A673 (cell line): Measurements from ENCODE around the gene ASXL1. TPM values are rescaled to one million over a fixed set of nuclear protein-coding genes. Genes with fewer than 3 reads are reported as not detected.

Experiments used
- BruUV-seq: library from RNA; stranded (reverse); fragments of 400-500 nt; replicated peaks from 2 replicates; lab custom pipeline; 2021; lab: Mats Ljungman, UMichigan
- CTCF ChIA-PET: fragments of 300-600 bp; sonication (Branson Sonifier 250); formaldehyde crosslinking; loops from one replicate; lab custom pipeline; 2022; ENCODE audit warnings: antibody characterized with exemption; lab: Charles Lee
- POLR2A ChIA-PET: fragments of 300-600 bp; sonication (Branson Sonifier 250); formaldehyde crosslinking; loops from one replicate; lab custom pipeline; 2022; ENCODE audit warnings: antibody characterized with exemption; ENCODE audit not compliant: low non-redundant PET; lab: Charles Lee
- DNase-seq: peaks from one replicate; pipeline ENCODE4 v3.0.0-alpha.2; 2015; ENCODE audit warnings: low spot score
- H3K27ac ChIP-seq: fragments of 200-600 bp; sonication (generic); 2 replicates; pipeline ENCODE4 v1.5.1; 2016; ENCODE audit warnings: mixed run types, low read depth, mild to moderate bottlenecking, mixed read lengths, antibody characterized with exemption, low read length; ENCODE audit not compliant: poor library complexity, severe bottlenecking
- H3K27me3 ChIP-seq: fragments of 200-600 bp; sonication (generic); replicated peaks from 2 replicates; pipeline ENCODE4 v1.6.1; 2017; ENCODE audit warnings: mixed run types, low read depth, mild to moderate bottlenecking, mixed read lengths, antibody characterized with exemption, low read length; ENCODE audit not compliant: insufficient read depth, poor library complexity
- H3K36me3 ChIP-seq: fragments of 200-600 bp; sonication (generic); 2 replicates; pipeline ENCODE4 v1.6.1; 2016; ENCODE audit warnings: mixed run types, mild to moderate bottlenecking, mixed read lengths, antibody characterized with exemption, low read length; ENCODE audit not compliant: insufficient read depth, poor library complexity, severe bottlenecking
- H3K4me1 ChIP-seq: fragments of 200-600 bp; sonication (generic); 2 replicates; pipeline ENCODE4 v1.6.1; 2017; ENCODE audit warnings: mixed run types, mild to moderate bottlenecking, mixed read lengths, antibody characterized with exemption, low read length; ENCODE audit not compliant: insufficient read depth, poor library complexity, severe bottlenecking
- H3K4me3 ChIP-seq: fragments of 200-600 bp; sonication (generic); 2 replicates; pipeline ENCODE4 v1.5.1; 2016; ENCODE audit warnings: low read depth, mixed run types, mild to moderate bottlenecking, mixed read lengths, low read length; ENCODE audit not compliant: poor library complexity, severe bottlenecking
- H3K9me3 ChIP-seq: fragments of 200-600 bp; sonication (generic); 2 replicates; pipeline ENCODE4 v1.6.1; 2016; ENCODE audit warnings: mixed run types, low read depth, mild to moderate bottlenecking, mixed read lengths, antibody characterized with exemption, low read length; ENCODE audit not compliant: poor library complexity, severe bottlenecking
- EZH2 ChIP-seq: fragments of 200-600 bp; sonication (generic); IDR thresholded peaks from 2 replicates; pipeline ENCODE4 v1.6.1; 2017; ENCODE audit warnings: borderline replicate concordance, low read depth, mild to moderate bottlenecking, mixed read lengths, antibody characterized with exemption, low read length; ENCODE audit not compliant: poor library complexity, severe bottlenecking
- intact Hi-C: fragments of 100-400 bp; cut with micrococcal nuclease; formaldehyde crosslinking; loops from one replicate; pipeline ENCODE4 v1.10.0; 2022; ENCODE audit not compliant: unreplicated experiment
- total RNA-seq: library from RNA; stranded (reverse); gene quantifications from 2 replicates; pipeline ENCODE4 v1.2.3, GENCODE V29; 2021
- TF ChIP-seq, protein P1 (sequence below): fragments of 300-800, 200-600 bp; sonication (generic); conservative IDR thresholded peaks from 2 replicates; pipeline ENCODE4 v1.5.1; 2017; ENCODE audit warnings: low read depth, mild to moderate bottlenecking, antibody characterized with exemption, low read length, moderate library complexity, mixed read lengths

ASXL1 gene
- total RNA-seq, 1 experiment from 2014 or later, result 101 TPM

DNA sequence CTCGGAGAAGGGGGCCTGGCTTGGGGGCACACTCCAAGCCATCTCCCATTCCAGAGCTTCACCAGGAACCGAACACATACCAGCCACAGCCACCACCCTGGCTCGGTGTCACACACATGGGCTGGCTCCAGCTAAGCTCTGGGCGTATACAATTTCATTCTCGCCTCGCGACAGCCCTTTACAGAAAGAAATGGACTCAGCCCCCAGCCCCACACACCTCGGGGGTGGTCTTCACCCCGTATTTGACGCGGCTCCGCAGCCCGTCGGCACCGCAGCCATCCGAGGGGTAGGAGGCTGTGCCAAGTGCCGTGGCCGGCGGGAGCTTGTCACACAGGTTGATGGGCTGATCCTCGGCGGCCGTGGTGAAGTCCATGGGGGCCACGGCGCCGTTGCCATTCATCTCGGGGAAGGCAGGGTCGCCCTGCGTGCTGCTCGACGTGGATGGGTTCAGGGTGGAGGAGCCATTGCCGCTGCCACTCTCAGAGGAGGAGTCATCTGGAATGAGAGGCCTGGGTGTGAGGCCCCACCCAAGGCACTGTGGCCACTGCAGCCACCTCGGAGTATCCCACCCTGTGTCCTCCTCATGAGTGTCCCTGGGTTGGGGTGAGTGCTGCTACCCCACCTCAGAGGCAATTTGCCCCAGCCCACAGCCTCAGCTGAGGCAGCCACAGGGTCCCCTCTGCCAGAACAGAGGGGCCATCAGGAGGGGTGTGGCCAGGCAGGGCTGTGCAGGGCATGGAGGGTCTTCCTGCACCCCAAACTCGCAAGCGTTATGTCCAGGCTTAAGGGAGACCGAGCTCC lies 98.0 kb downstream of the ASXL1 start:
- intact Hi-C loops, result loop anchor here (1.0 kb wide), 1 partner anchor 11 kb away; no protein-coding TSS in a partner anchor
- H3K27me3 ChIP-seq, result no peaks in the 10 kb centered on the region
- H3K36me3 ChIP-seq, result no peaks in the 10 kb centered on the region
- DNase-seq, result no peak
- H3K9me3 ChIP-seq, result no peaks in the 10 kb centered on the region
- no peak for TF ChIP-seq EZH2
- TF ChIP-seq, protein P1, sequence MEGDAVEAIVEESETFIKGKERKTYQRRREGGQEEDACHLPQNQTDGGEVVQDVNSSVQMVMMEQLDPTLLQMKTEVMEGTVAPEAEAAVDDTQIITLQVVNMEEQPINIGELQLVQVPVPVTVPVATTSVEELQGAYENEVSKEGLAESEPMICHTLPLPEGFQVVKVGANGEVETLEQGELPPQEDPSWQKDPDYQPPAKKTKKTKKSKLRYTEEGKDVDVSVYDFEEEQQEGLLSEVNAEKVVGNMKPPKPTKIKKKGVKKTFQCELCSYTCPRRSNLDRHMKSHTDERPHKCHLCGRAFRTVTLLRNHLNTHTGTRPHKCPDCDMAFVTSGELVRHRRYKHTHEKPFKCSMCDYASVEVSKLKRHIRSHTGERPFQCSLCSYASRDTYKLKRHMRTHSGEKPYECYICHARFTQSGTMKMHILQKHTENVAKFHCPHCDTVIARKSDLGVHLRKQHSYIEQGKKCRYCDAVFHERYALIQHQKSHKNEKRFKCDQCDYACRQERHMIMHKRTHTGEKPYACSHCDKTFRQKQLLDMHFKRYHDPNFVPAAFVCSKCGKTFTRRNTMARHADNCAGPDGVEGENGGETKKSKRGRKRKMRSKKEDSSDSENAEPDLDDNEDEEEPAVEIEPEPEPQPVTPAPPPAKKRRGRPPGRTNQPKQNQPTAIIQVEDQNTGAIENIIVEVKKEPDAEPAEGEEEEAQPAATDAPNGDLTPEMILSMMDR, result no peak
- POLR2A ChIA-PET, result no interaction called here
- no peak overlapping the region for H3K4me3 ChIP-seq
- H3K27ac ChIP-seq, result no peak overlapping the region
- CTCF ChIA-PET, result interaction anchor here (0.5 to 0.9 kb wide), 4 partner anchors 9 to 588 kb away, joined by 3 to 6 read pairs (median 3); no protein-coding TSS in a partner anchor
- H3K4me1 ChIP-seq, result no peaks in the 10 kb centered on the region
- no TSS peak for BruUV-seq

DNA sequence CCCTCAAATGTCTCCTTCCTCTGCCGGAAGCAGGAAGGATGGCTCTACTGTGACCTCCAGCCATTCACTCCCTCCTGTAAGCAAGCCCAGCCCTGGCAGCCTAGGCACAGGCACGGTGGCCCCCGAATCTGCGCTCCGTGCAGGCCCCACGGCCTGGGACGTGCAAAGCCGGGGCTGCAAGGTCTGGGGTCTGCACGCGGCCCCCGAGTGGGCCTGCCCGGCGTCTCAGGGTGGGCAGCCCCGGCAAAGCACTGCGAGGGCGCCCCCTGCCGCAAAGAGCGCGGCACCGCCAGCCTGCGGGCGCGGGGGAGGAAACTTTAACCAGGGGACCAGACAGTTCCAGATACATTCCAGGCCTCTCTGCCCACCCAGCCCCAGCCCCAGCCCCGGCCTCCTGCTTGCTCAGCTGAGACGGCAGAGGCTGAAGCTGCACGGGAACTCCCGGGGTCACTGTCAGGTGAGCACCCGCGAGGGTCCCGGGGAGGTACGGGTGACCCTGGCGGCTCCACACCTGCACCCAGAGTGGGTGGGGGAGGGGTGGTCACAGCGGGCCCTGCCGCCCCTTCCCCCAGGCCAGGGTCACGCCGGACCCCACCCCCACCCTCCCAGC lies 98.8 kb downstream of the ASXL1 start:
- intact Hi-C loops, result no loop called here
- no peaks in the 10 kb centered on the region for H3K9me3 ChIP-seq
- no peak overlapping the region for H3K27ac ChIP-seq
- BruUV-seq, result no TSS peak
- peak overlapping the region; percentile 47 for H3K4me3 ChIP-seq
- ChIA-PET POLR2A (no interaction called here), CTCF (interaction anchor here (0.6 to 0.9 kb wide), 5 partner anchors 9 to 425 kb away, joined by 3 to 12 read pairs (median 4); no protein-coding TSS in a partner anchor)
- no peaks in the 10 kb centered on the region for H3K27me3 ChIP-seq
- H3K36me3 ChIP-seq, result no peaks in the 10 kb centered on the region
- no peaks in the 10 kb centered on the region for H3K4me1 ChIP-seq
- TF ChIP-seq, protein P1, result peak; percentile 91
- no peak for TF ChIP-seq EZH2
- peak; percentile 68 for DNase-seq

DNA sequence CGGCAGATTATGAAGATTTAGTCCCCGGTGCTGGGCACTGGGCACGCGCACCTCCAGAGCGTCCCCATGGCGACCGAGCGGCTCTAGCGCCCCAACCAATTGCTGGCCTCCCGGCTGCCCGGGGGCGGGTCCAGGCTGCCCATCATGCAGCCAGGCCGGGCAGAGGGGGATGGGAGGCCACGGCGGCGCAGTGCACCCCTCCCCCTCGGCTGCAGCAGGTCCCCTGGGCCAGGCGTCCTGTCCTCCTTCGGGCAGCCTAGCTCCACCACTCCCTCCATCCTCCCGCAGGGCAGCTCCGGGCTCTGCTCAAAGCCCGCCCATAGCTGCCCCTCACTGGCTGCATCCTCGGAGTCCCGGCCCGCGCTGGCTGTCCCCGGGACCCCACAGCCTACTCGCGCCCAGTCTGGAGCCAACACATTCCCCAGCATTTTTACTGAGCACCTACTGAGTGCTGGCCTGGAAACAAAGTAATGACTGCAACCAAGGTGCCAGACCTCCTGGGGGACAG lies 99.4 kb downstream of the ASXL1 start:
- no TSS peak for BruUV-seq
- no peaks in the 10 kb centered on the region for H3K9me3 ChIP-seq
- ChIA-PET CTCF (interaction anchor here (0.6 to 0.7 kb wide), 4 partner anchors 40 to 425 kb away, joined by 3 to 12 read pairs (median 4); no protein-coding TSS in a partner anchor), POLR2A (no interaction called here)
- H3K27ac ChIP-seq, result no peak overlapping the region
- H3K36me3 ChIP-seq, result no peaks in the 10 kb centered on the region
- TF ChIP-seq EZH2, result no peak
- TF ChIP-seq, protein P1, result no peak
- peak overlapping the region; percentile 47 for H3K4me3 ChIP-seq
- no peaks in the 10 kb centered on the region for H3K27me3 ChIP-seq
- intact Hi-C loops, result no loop called here
- H3K4me1 ChIP-seq, result no peaks in the 10 kb centered on the region
- peak; percentile 52 for DNase-seq
